OCI-LY7 (cell line): ENCODE results near the gene NTM.

Source experiments
- CTCF ChIP-seq: fragments of 200-600 bp; sonication (generic); conservative IDR thresholded peaks from 2 replicates; pipeline ENCODE4 v1.5.1; 2014; ENCODE audit warnings: mild to moderate bottlenecking, antibody characterized with exemption, low read length, moderate library complexity, mixed read lengths
- EZH2phosphoT487 ChIP-seq: fragments of 200-600 bp; sonication (generic); IDR thresholded peaks from 2 replicates; pipeline ENCODE4 v1.6.1; 2018; ENCODE audit warnings: low read depth, borderline replicate concordance, mild to moderate bottlenecking, mixed run types, antibody characterized with exemption, low read length, moderate library complexity, mixed read lengths

GRCh38 chr11:131865860-131866259, 495.4 kb downstream of the NTM start:
- TF ChIP-seq CTCF (no peak), EZH2phosphoT487 (no peak)
